OCI-LY1 (cell line): ENCODE data around the gene CDKAL1.

Experiments
- H2AFZ ChIP-seq: fragments of 200-600 bp; sonication (generic), shearing (Covaris generic); 2 replicates; pipeline ENCODE4 v1.6.0; 2014; ENCODE audit warnings: antibody characterized with exemption, mild to moderate bottlenecking, low read length
- H3F3A ChIP-seq: fragments of 200-600 bp; sonication (generic), shearing (Covaris generic); 2 replicates; pipeline ENCODE4 v1.6.0; 2014; ENCODE audit warnings: mild to moderate bottlenecking, antibody characterized with exemption, low read length, moderate library complexity; ENCODE audit not compliant: insufficient read depth
- H3K27ac ChIP-seq: fragments of 200-600 bp; sonication (generic); 2 replicates; pipeline ENCODE4 v1.5.1; 2014; ENCODE audit warnings: low read length, mixed run types, mild to moderate bottlenecking, low read depth; ENCODE audit not compliant: poor library complexity, severe bottlenecking
- H3K27me3 ChIP-seq: fragments of 200-600 bp; sonication (generic); 2 replicates; pipeline ENCODE4 v1.6.0; 2014; ENCODE audit warnings: antibody characterized with exemption, mild to moderate bottlenecking, low read length, moderate library complexity; ENCODE audit not compliant: insufficient read depth
- H3K36me3 ChIP-seq: fragments of 200-600 bp; sonication (generic); 2 replicates; pipeline ENCODE4 v1.6.1; 2014; ENCODE audit warnings: mild to moderate bottlenecking, antibody characterized with exemption, low read length, moderate library complexity, mixed read lengths; ENCODE audit not compliant: insufficient read depth
- H3K4me1 ChIP-seq: fragments of 200-600 bp; sonication (generic); 2 replicates; pipeline ENCODE4 v1.5.1; 2014; ENCODE audit warnings: mild to moderate bottlenecking, low read length, moderate library complexity; ENCODE audit not compliant: insufficient read depth, severe bottlenecking
- H3K4me2 ChIP-seq: fragments of 200-600 bp; sonication (generic), shearing (Covaris generic); 2 replicates; pipeline ENCODE4 v1.6.1; 2014; ENCODE audit warnings: low read length
- H3K4me3 ChIP-seq: fragments of 200-600 bp; sonication (generic); 2 replicates; pipeline ENCODE4 v1.5.1; 2014; ENCODE audit warnings: low read length, low read depth, mild to moderate bottlenecking, mixed read lengths; ENCODE audit not compliant: poor library complexity, severe bottlenecking
- H3K79me2 ChIP-seq: fragments of 200-600 bp; shearing (Covaris generic); 2 replicates; pipeline ENCODE4 v1.6.1; 2016; ENCODE audit warnings: mixed run types, low read length, mixed read lengths; ENCODE audit not compliant: insufficient read depth
- H3K9ac ChIP-seq: fragments of 200-600 bp; sonication (generic), shearing (Covaris generic); 2 replicates; pipeline ENCODE4 v1.6.1; 2014; ENCODE audit warnings: mild to moderate bottlenecking, low read length, mixed read lengths
- H3K9me2 ChIP-seq: fragments of 200-600 bp; sonication (generic), shearing (Covaris generic); 2 replicates; pipeline ENCODE4 v1.6.1; 2014; ENCODE audit warnings: low read depth, mild to moderate bottlenecking, low read length, mixed read lengths
- H3K9me3 ChIP-seq: fragments of 200-600 bp; shearing (Covaris generic); 2 replicates; pipeline ENCODE4 v1.6.1; 2014; ENCODE audit warnings: low read length, mixed read lengths
- H4K20me1 ChIP-seq: fragments of 200-600 bp; sonication (generic), shearing (Covaris generic); 2 replicates; pipeline ENCODE4 v1.6.0; 2016; ENCODE audit warnings: mild to moderate bottlenecking, low read length; ENCODE audit not compliant: insufficient read depth
- CTCF ChIP-seq: fragments of 200-600 bp; sonication (generic), shearing (Covaris generic); IDR thresholded peaks from 2 replicates; pipeline ENCODE4 v1.5.1; 2017; ENCODE audit warnings: mild to moderate bottlenecking, antibody characterized with exemption, low read length, moderate library complexity, mixed read lengths
- EZH2 ChIP-seq: fragments of 200-600 bp; sonication (generic), shearing (Covaris generic); IDR thresholded peaks from 2 replicates; pipeline ENCODE4 v1.8.0; 2017; ENCODE audit warnings: borderline replicate concordance, mixed run types, mild to moderate bottlenecking, antibody characterized with exemption, low read length, moderate library complexity, mixed read lengths

Gene CDKAL1

GRCh38 chr6:21083708-21084107, 549.5 kb downstream of the CDKAL1 start:
- no peak overlapping the region for H2AFZ ChIP-seq
- no peak overlapping the region for H3K27ac ChIP-seq
- no peaks in the 10 kb centered on the region for H3K4me1 ChIP-seq
- no peaks in the 10 kb centered on the region for H3K9me3 ChIP-seq
- no peaks in the 10 kb centered on the region for H3F3A ChIP-seq
- no peaks in the 10 kb centered on the region for H3K27me3 ChIP-seq
- no peak overlapping the region for H3K9ac ChIP-seq
- H3K4me3 ChIP-seq = no peak overlapping the region
- no peaks in the 10 kb centered on the region for H3K36me3 ChIP-seq
- H3K79me2 ChIP-seq = no peaks in the 10 kb centered on the region
- no peak for TF ChIP-seq CTCF
- no peak for TF ChIP-seq EZH2
- no peaks in the 10 kb centered on the region for H4K20me1 ChIP-seq
- H3K9me2 ChIP-seq = no peaks in the 10 kb centered on the region
- no peak overlapping the region for H3K4me2 ChIP-seq

GRCh38 chr6:21084656-21085055, 550.4 kb downstream of the CDKAL1 start:
- H3K36me3 ChIP-seq = no peaks in the 10 kb centered on the region
- no peaks in the 10 kb centered on the region for H4K20me1 ChIP-seq
- H3K9ac ChIP-seq = no peak overlapping the region
- no peaks in the 10 kb centered on the region for H3K9me2 ChIP-seq
- H3K4me2 ChIP-seq = no peak overlapping the region
- no peaks in the 10 kb centered on the region for H3K9me3 ChIP-seq
- H3K4me3 ChIP-seq = no peak overlapping the region
- no peaks in the 10 kb centered on the region for H3K79me2 ChIP-seq
- H3K4me1 ChIP-seq = no peaks in the 10 kb centered on the region
- TF ChIP-seq EZH2 = no peak
- H3K27me3 ChIP-seq = no peaks in the 10 kb centered on the region
- no peak overlapping the region for H2AFZ ChIP-seq
- no peak overlapping the region for H3K27ac ChIP-seq
- H3F3A ChIP-seq = no peaks in the 10 kb centered on the region

- H3K9ac ChIP-seq = no peak overlapping the region
- no peak overlapping the region for H3K4me2 ChIP-seq
- H3K79me2 ChIP-seq = no peaks in the 10 kb centered on the region
- no peak overlapping the region for H3K4me3 ChIP-seq
- H3K9me3 ChIP-seq = no peaks in the 10 kb centered on the region
- no peak for TF ChIP-seq CTCF
- TF ChIP-seq EZH2 = no peak
- no peaks in the 10 kb centered on the region for H4K20me1 ChIP-seq
- no peaks in the 10 kb centered on the region for H3K4me1 ChIP-seq
- H3K9me2 ChIP-seq = no peaks in the 10 kb centered on the region
- no peaks in the 10 kb centered on the region for H3K27me3 ChIP-seq
- H3F3A ChIP-seq = no peaks in the 10 kb centered on the region
- H3K27ac ChIP-seq = no peak overlapping the region
- H3K36me3 ChIP-seq = no peaks in the 10 kb centered on the region
- H2AFZ ChIP-seq = no peak overlapping the region
These were observed 551.0 kb downstream of the CDKAL1 start for GRCh38 chr6:21085211-21085610.

- Histone ChIP-seq H3K27me3 (no peaks in the 10 kb centered on the region), H3K4me3 (no peak overlapping the region), H3K36me3 (no peaks in the 10 kb centered on the region), H3F3A (no peaks in the 10 kb centered on the region), H4K20me1 (no peaks in the 10 kb centered on the region), H3K9me2 (no peaks in the 10 kb centered on the region), H3K9me3 (no peaks in the 10 kb centered on the region), H3K4me2 (no peak overlapping the region), H3K27ac (no peak overlapping the region), H3K9ac (no peak overlapping the region), H3K79me2 (no peaks in the 10 kb centered on the region), H2AFZ (no peak overlapping the region), H3K4me1 (no peaks in the 10 kb centered on the region)
- no peak for TF ChIP-seq CTCF
- no peak for TF ChIP-seq EZH2
These were observed 551.4 kb downstream of the CDKAL1 start for GRCh38 chr6:21085643-21086042.
